Rectal smooth muscle tissue (tissue), 1 donor: Measurements from ENCODE around the gene EPS8.

ENCODE experiments used
- H3K27ac ChIP-seq: one replicate; pipeline ENCODE4 v1.7.0; 2013; ENCODE audit warnings: low read depth, low read length, inconsistent platforms
- H3K27me3 ChIP-seq: one replicate; pipeline ENCODE4 v1.7.0; 2013; ENCODE audit warnings: low read length; ENCODE audit not compliant: control insufficient read depth, insufficient read depth
- H3K36me3 ChIP-seq: one replicate; pipeline ENCODE4 v1.7.0; 2013; ENCODE audit warnings: low read length; ENCODE audit not compliant: control insufficient read depth, insufficient read depth
- H3K4me1 ChIP-seq: one replicate; pipeline ENCODE4 v1.7.0; 2013; ENCODE audit warnings: low read length; ENCODE audit not compliant: control insufficient read depth, insufficient read depth
- H3K4me3 ChIP-seq: one replicate; pipeline ENCODE4 v1.7.0; 2013; ENCODE audit warnings: low read length
- H3K9ac ChIP-seq: one replicate; pipeline ENCODE4 v1.7.0; 2013; ENCODE audit warnings: low read length

Gene EPS8

DNA sequence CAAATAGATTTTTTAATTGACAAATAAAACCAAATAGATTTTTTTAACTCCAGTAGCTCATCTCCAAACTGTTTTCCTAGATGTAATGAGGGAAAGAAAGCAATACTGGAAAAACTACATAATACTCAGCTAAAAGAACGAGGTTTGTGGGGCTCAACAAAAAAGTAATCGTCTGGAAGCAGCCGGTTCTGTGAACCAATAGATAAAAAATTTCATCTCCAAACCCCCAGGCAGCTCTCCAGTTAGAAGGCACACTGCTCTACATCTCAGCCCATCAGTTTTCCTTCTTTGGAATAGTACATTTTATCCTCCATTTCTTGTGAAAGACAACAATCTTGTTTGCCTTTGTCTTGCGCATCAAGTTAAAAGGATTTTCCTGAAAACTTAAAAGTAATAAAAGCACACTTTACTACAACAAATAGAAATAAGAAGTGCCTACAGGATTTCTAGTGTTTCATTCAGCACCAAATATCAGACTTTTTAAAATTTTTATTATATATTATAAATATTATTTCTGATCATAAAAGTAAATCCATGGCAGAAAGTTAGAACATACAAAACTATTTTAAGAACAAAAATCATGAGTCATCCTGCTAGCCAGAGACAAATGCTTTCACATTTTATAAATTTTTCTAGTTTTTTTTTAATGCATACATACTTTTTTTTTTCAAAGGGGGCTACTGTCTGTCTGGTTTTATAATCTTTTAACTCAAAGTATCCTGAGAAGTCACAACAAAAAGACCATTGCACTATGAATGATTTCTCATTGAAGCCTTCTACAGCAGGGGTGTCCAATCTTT lies 67.7 kb downstream of the EPS8 start:
- no peak overlapping the region for H3K4me3 ChIP-seq
- no peaks in the 10 kb centered on the region for H3K36me3 ChIP-seq
- H3K27ac ChIP-seq: no peak overlapping the region
- H3K4me1 ChIP-seq: peaks cover 9% of the 10 kb centered on the region
- H3K27me3 ChIP-seq: no peaks in the 10 kb centered on the region
- no peak overlapping the region for H3K9ac ChIP-seq

DNA sequence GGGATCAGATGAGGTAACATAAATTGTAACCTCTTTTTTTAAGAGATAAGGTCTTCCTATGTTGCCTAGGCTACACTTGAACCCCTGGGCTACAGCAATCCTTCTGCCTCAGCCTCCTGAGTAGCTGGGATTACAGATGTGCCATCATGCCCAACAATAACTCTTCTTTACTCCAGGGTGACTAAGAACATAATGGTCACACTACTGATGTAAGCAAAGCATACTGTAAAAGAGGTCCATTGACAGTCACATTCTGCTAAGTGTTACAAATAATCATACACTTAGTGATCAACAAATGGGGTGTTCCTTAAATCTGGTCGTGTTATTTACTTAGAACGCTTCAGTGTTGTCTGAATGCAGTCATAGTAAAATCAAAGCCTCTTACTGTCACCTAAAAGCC lies 68.9 kb downstream of the EPS8 start:
- Histone ChIP-seq H3K36me3 (no peaks in the 10 kb centered on the region), H3K9ac (no peak overlapping the region), H3K27me3 (no peaks in the 10 kb centered on the region), H3K4me3 (no peak overlapping the region), H3K27ac (no peak overlapping the region), H3K4me1 (peaks cover 5% of the 10 kb centered on the region)

DNA sequence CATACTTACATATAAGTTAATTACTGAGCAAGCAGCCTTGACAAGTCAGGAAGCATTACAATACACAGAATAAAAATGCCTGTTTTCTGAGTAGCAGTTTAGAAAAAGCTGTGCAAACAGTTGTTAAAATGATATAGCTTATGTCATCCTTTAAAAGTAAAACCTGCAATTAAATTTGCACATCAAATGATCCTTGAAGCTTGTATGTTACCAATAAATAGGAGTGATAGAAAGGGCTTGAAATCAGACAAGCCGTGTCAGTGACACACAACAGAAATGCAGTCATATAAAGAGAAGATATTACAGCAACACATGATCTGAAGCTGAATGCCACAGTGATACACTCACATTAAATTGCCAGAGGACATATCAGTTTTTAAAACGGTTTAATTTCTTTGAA lies 70.0 kb downstream of the EPS8 start:
- no peaks in the 10 kb centered on the region for H3K27me3 ChIP-seq
- no peak overlapping the region for H3K27ac ChIP-seq
- H3K36me3 ChIP-seq: no peaks in the 10 kb centered on the region
- no peak overlapping the region for H3K9ac ChIP-seq
- H3K4me1 ChIP-seq: peaks cover 5% of the 10 kb centered on the region
- no peak overlapping the region for H3K4me3 ChIP-seq

DNA sequence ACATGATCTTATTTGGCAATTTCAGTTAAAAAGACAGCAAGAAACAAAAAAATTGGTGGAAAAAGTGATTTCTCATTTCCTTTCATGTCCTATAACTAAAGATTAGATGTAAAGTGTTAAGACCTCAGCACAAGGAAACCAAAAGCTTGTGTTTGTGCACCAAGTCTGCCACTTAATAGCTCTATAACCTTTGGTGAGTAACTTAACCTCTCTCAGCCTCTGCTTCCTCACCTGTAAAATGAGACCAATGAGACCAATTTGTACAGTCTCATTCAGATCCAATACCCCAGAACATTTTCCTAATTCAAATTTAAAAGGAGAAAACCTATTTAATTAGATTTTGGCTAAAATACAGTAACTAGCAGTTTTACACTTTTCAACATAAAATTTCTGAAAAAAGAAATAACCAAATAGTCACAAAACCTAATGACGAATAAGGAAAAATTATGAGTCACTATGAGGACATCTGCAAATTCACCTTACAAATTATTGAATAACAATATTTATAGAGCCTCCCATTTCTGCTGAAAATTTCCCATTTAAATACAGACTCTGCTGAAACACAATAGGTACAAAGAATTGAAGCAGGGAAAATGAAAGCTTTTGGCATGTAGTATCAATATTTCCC lies 71.1 kb downstream of the EPS8 start:
- Histone ChIP-seq H3K4me3 (no peak overlapping the region), H3K9ac (no peak overlapping the region), H3K27me3 (no peaks in the 10 kb centered on the region), H3K36me3 (no peaks in the 10 kb centered on the region), H3K4me1 (peaks cover 5% of the 10 kb centered on the region), H3K27ac (no peak overlapping the region)

DNA sequence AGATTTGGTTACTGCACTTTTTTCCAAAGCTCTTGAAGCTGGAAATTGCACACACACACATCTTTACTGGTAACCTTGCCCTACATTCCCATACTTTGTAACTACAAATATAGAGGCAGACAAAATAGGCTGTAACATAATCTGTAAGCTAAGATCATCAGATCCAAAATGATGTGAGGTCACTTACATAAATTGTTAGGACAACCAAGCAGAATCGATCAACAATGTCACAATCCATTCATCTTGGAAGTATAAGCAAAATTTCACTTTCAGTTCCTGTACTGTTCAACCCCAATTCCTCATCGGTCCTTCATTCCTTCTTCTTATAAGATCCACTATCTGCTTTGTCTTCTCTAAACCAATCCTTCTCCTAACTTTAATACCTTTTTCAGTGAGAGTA lies 72.6 kb downstream of the EPS8 start:
- Histone ChIP-seq H3K36me3 (no peaks in the 10 kb centered on the region), H3K4me1 (peaks cover 5% of the 10 kb centered on the region), H3K4me3 (no peak overlapping the region), H3K9ac (no peak overlapping the region), H3K27ac (no peak overlapping the region), H3K27me3 (no peaks in the 10 kb centered on the region)

DNA sequence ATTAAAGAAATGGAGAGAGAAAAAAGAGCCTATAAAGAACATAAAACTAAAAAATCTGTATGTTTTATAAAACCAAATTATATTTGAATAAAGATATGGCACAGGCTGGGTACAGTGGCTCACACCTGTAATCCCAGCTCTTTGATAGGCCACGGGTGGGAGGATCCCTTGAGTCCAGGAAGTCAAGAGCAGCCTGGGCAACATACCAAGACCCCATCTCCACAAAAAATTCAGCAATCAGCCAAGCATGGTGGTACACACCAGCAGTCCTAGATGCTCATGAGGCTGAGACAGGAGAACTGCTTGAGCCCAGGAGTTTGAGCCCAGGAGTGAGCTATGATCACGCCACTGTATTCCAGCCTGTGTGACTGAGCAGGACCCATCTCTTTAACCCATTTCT lies 74.9 kb downstream of the EPS8 start:
- Histone ChIP-seq H3K9ac (no peak overlapping the region), H3K27ac (no peak overlapping the region), H3K27me3 (no peaks in the 10 kb centered on the region), H3K36me3 (no peaks in the 10 kb centered on the region), H3K4me1 (peaks cover 2% of the 10 kb centered on the region), H3K4me3 (no peak overlapping the region)

DNA sequence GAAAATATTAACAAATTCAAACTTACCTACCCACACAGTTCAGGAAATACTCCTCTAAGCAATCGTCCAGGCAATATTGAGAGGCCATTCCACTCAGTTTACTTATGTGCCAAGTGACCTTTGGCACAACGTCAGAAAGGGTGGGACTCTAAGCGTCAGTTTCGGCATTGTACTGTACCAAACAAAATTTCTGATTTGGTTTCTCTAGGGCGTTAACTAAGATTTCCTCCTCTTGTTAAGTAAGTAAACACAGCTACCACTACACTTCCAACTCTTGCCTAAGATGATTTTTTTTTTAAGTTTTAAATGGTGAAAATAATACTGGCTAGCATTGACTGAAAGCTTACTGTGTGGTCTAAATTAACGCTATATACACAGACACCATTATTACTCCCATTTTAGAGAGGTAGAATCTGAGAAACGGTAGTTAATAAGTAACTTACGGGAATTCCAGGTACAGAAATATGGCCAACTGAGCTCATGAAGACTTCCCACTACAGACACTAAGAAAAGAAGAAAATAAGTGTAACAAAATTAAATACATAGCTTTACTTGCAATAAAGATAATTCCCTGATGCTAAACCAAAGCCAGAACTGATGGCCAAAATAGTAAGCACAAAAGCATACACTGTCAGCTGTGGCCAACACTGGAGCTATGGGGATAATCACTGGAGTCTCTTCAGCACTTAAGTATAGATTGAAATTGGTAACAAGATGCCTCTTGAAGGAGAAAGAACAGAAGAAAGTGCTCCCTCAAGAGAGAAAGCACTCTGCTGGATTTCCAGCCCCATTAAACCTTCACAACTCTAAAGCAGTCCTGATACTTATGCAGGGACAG lies 76.1 kb downstream of the EPS8 start:
- H3K9ac ChIP-seq: no peak overlapping the region
- H3K36me3 ChIP-seq: no peaks in the 10 kb centered on the region
- peaks cover 2% of the 10 kb centered on the region for H3K4me1 ChIP-seq
- H3K27ac ChIP-seq: no peak overlapping the region
- no peaks in the 10 kb centered on the region for H3K27me3 ChIP-seq
- peak overlapping the region; percentile 11 for H3K4me3 ChIP-seq

DNA sequence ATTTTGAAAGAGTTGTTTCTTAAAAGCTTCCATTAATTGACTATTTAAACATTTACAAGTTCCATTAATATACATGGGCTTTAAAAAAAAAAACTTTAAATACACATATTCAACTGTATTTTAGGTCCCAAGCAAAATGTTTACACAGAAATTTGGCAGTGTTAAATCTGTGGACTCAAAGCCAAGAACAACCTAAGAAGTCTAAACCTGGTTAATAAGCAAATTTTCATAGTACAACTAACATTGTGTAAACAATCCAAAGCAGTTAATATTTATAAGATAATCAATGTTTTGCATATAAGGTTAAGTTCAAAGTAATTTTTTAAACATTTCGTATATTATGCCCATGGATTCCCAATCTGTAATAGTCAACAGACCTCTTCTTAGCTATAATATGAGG lies 77.0 kb downstream of the EPS8 start:
- no peaks in the 10 kb centered on the region for H3K36me3 ChIP-seq
- H3K4me3 ChIP-seq: peak overlapping the region; percentile 10
- H3K27ac ChIP-seq: no peak overlapping the region
- H3K4me1 ChIP-seq: no peaks in the 10 kb centered on the region
- H3K9ac ChIP-seq: no peak overlapping the region
- no peaks in the 10 kb centered on the region for H3K27me3 ChIP-seq

DNA sequence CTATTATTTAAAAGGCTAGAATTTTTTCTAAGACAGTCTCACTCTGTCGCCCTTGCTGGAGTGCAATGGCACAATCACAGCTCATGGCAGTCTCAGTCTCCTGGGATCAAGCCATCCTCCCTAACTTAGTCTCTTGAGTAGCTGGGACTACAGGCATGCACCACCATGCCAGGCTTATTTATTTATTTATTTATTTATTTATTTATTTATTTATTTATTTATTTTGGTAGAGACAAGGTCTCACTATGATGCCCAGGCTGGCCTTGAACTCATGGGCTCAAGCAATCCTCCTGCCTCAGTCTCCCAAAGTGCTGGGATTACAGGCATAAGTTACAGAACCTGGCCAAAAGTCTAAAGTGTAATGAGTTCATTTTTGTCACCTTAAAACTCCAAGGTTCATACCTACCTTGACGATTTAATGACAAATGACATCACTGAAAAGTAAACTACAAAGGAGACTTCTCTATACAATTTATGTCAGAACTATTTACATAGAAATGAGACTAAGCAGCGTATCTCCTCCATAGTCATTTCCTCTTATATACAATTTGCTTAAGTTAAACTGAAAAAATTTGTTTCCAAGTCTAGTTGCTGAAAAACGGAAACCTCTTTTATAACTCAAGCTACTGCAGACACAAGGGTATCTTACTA lies 78.2 kb downstream of the EPS8 start:
- Histone ChIP-seq H3K36me3 (no peaks in the 10 kb centered on the region), H3K27ac (no peak overlapping the region), H3K27me3 (no peaks in the 10 kb centered on the region), H3K4me3 (no peak overlapping the region), H3K9ac (no peak overlapping the region), H3K4me1 (no peaks in the 10 kb centered on the region)

DNA sequence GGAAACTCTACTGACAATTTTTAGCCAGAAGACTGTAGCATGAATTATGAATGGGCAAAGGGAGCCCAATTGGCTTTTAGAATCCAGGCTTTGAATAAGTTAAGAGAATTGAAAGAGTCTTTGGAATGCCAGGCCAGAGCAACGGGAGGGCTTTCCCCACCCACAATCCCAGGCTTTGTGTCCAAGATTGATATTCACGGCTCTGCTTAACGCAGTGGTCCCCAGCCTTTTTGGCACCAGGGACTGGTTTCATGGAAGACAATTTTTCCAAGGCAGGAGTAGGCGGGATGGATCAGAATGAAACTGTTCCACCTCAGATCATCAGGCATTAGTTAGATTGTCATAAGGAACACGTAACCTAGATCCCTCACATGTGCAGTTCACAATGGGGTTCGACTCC lies 79.6 kb downstream of the EPS8 start:
- Histone ChIP-seq H3K27me3 (no peaks in the 10 kb centered on the region), H3K4me1 (no peaks in the 10 kb centered on the region), H3K27ac (no peak overlapping the region), H3K36me3 (no peaks in the 10 kb centered on the region), H3K9ac (no peak overlapping the region), H3K4me3 (no peak overlapping the region)

DNA sequence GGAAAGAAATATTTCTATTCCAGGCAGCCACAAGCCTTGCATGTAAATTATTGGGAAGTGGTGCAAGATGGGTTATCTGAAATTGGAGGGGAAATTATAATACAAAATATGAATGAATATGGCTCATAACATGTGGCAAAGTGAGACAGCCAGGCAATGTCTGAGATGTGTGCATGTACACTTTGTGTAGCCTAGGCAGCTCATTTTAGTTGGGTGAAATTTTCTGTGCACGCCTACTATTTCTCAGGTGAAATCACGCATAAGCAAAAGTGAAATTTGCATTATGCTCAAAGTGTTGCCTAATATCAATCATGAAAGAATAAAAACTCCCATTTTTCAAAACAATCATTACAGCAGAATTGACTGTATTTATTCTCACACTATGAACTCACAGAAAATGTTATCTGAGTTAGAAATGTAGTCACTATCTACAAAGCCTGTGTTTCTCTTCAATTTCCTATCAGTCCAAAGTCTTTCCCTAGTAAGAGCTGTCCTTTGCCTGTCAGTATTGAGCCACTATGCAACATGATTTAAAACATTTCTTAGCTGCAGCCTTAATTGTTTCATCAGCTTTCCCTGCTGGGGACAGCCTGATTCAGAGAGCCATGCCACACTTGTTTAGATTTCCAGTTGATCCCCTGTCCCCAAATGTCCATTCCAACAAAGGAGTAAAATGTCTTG lies 80.7 kb downstream of the EPS8 start:
- Histone ChIP-seq H3K4me3 (no peak overlapping the region), H3K27me3 (no peaks in the 10 kb centered on the region), H3K36me3 (no peaks in the 10 kb centered on the region), H3K4me1 (no peaks in the 10 kb centered on the region), H3K9ac (no peak overlapping the region), H3K27ac (no peak overlapping the region)
